ENCODE data around the gene CHST11.

Gene CHST11

GRCh38 chr12:104631867-104632266 lies 175.1 kb downstream of the CHST11 start:
- no peak for DNase-seq (ENCODE audit: low read depth)

DNA sequence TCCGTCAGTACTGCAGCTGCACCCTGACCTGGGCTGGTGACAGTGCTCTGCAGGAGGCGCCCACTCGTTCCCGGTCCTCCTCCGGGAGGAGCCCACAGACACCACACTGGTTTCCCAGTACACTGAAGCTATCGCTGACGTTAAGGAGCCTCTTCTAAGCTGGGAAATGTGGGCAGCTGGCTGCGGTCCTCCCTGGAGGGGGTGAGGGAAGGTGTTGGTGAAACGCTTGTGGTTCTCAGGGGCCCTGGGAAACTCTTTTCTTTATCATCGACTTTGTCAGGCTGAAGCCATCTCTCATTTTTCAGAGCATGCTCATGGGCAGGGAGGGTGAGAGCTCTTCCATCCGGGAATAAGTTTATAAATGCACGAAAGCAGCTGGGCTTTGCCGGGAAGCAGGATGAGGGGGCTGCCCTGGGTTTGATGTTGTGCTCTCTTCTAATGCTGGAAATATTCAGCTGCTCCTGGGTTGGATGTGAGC lies 176.0 kb downstream of the CHST11 start:
- peak; percentile 38 for DNase-seq (ENCODE audit: low read depth)

DNA sequence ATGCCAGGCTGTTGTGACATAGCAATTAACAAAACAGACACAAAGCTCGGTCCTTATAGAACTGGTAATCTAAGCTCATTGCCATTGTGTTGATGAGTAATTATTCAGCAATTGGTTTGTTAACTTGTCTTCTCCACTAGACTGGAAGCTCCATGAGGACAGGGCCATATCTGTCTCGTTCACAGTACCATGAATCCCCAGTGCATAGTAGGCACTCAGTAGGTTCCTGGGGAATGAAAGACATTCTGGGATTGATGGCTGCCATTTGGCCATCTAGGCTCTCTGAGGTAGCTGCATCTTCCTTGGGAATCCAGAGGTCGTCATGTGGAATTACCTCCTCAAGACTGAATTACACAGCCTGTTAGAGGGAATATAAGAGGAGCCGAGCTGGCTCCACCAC lies 177.3 kb downstream of the CHST11 start:
- no peak for DNase-seq (ENCODE audit: low read depth)

GRCh38 chr12:104634852-104635251 lies 178.1 kb downstream of the CHST11 start:
- no peak for DNase-seq (ENCODE audit: low read depth)

DNA sequence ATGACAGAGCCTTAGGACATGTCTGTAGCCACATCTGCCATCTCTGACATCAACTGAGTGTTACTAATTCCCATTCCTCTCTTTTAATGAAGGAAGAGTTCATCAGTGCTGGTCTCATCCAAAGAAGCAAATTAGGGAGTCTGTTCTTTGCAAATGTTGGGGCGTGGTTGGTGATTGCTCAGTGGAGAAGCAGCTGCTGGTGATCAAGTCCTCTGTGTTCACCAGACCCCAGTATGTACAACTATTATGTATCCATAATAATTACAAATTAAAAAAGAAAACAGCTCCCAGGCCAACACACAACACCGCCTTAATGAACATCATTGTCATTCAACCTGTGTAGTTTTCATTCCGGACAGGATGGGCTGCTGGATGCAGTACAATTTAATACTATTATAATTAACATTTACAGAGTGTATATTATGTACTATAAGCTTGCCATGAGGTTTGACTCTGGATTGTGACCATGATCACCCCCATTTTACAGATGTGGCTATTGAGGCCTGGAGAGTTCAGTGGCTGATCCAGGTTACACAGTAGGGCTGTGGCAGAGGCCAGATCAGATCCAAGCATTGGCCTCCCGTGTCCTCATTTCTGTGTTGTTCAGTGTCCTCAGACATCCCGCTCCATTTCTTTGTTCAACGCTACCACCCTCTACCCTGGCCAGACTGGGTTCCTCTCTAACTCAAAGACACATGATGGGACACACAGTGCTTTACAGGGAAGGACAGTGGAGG lies 179.0 kb downstream of the CHST11 start:
- DNase-seq (ENCODE audit: low read depth) = no peak

DNA sequence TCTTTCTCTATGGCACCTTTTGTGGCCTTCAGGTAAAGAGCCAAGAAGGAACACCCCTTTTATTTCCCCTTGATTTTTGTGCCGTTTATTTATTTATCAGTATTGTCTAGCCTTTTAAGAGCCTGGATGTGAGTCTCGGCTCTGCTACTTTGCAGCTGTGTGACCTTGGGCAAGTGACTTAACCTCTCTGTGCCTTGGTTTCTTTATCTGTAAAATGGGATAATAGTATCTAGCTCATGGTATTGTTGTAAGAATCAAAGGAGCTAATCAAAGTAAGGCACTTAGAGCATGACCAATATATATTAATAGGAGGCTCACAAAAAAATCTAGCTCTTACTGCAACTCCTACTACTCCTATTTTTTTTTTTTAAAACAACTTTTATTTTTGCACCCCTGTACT lies 179.7 kb downstream of the CHST11 start:
- no peak for DNase-seq (ENCODE audit: low read depth)

- no peak for DNase-seq (ENCODE audit: low read depth)
Measured at GRCh38 chr12:104637604-104638003, 180.9 kb downstream of the CHST11 start.

DNA sequence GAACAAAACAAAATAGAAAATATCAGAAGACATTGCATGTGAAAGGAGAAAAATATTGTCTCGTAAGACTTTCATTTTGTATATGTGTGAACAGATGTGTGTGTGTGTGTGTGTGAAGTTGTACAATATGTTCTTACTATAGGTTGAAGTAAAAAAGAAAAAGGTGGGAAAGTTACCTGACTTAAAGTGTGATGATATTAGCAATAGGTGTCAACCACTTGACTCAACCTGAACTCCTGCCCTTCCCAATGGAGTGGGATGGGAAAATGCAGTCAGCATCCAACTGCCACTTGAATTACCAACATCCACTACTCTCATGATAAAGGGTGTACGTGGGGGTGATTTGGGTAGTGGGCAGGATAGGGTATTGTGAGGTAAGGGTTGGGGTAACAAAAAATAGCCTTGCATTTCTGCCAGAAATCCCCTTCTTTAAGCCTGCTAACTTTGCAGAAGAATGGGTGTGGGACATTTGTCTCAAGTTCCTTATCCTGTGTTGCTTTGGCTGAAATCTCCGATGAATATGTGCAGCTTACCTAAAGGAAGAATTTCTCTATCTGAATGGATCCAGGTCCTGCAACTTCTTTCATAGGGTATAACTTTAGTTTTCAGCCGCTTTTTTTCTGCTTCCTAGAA lies 181.6 kb downstream of the CHST11 start:
- DNase-seq (ENCODE audit: low read depth) = no peak

DNA sequence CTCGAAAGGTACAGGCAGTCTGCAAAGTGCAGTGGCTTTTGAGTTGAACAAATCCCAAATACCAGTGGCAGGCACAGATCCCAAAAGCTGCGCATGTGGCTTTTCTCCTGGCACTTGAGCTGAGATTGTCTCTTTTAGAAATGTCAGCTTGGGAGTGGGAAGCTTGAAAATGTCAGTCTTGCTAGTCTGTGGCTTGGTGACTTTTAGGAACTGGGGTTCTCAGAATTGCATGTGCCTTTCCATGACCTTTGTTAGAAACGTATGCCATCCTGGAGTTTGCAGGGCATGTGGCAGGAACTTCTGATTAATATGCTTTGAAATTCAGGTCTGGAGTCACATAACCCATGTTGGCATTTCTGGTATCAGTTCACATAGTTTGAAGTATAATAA lies 182.1 kb downstream of the CHST11 start:
- no peak for DNase-seq (ENCODE audit: low read depth)

GRCh38 chr12:104640956-104641355 lies 184.2 kb downstream of the CHST11 start:
- no peak for DNase-seq (ENCODE audit: low read depth)

DNA sequence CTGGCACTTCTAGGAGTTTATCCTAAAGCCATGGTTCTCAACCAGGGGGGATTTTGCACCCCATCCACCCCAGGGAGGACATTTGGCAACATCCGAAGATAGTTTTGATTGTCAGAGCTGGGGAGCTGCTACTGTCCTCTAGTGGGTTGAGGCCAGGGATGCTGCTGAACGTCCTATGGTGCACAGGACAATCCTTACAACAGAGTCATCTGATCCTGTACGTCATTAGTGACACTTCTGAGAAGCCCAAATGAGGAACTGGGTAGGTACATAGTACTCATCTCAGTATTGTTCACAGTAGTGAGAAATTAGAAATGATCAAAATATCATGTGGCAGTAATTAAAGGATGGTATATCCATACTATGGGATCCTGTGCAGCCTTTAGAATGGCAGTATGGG lies 185.1 kb downstream of the CHST11 start:
- no peak for DNase-seq (ENCODE audit: low read depth)

DNA sequence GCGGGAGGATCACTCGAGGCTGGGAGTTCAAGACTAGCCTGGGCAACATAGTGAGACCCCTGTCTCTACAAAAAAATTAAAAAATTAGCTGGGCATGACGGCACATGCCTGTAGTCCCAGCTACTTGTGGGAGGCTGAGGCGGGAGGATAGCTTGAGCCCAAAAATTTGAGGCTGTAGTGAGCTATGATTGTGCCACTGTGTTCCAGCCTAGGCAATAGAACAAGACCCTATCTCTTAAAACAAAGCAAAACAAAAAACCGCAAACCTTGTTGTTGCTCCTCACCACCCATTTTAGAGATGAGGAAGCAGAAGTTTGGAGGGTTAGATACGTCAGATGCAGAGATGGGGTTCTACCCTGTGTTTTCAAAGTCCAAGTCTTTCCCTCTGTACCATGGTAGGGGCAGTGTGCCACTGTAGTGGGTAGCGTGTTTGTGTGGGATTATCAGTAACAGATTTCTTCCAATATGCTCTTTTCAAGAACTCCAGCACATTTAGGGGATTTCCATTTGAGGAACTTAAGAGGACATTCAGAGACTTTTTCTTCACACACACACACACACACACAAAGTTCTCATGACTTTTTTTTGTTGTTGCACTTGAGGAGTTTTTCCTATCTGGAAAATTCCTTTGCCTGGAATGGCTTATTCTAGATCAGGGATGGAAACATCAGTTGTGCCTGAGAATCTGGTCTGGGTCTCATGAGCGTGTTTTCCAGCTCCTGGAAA lies 186.5 kb downstream of the CHST11 start:
- DNase-seq (ENCODE audit: low read depth) = no peak

- DNase-seq (ENCODE audit: low read depth) = no peak
Measured at GRCh38 chr12:104643819-104644669, 187.3 kb downstream of the CHST11 start.

- no peak for DNase-seq (ENCODE audit: low read depth)
Measured at GRCh38 chr12:104648756-104649155, 192.0 kb downstream of the CHST11 start.

GRCh38 chr12:104649217-104649824 lies 192.6 kb downstream of the CHST11 start:
- DNase-seq (ENCODE audit: low read depth) = no peak

DNA sequence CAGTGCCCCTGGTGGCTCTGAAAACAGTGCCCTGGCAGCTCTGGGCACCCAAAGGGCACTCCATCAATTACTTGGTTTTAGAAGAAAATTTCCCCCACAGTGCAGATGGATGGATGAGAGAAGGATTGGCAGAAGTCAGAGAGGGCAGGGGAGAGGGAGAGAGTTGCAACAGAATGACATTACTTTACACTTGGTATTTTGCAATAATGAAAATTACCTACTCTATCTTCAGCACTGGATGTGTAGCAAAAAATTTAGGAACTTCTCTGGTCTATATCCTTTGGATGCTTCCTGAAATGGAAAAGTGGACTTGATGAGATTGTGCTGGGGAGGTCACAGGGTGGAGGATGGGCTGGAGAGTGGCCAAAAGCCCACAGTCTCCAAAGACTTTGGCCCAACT lies 193.2 kb downstream of the CHST11 start:
- DNase-seq (ENCODE audit: low read depth) = no peak

DNA sequence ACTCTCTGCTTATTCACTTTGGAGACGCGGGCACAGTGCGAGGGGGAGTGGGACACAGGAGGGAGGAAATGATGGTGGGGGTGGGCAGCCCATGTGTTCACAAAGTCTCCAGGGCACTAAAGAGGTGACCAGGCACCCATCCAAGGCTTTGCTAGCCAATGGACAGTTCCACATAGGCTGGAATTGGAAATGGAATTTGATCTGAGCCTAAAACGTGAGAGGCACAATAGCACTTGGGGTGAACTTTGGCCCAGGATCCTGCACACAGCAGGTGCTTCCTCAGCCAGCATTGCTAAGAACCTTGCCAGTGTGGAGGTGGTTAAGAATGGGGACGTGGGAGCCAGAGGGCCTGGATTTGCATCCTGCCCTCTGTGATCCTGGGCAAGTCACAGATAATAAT lies 193.8 kb downstream of the CHST11 start:
- no peak for DNase-seq (ENCODE audit: low read depth)

- DNase-seq (ENCODE audit: low read depth) = no peak
Measured at GRCh38 chr12:104651811-104652210, 195.1 kb downstream of the CHST11 start.

DNA sequence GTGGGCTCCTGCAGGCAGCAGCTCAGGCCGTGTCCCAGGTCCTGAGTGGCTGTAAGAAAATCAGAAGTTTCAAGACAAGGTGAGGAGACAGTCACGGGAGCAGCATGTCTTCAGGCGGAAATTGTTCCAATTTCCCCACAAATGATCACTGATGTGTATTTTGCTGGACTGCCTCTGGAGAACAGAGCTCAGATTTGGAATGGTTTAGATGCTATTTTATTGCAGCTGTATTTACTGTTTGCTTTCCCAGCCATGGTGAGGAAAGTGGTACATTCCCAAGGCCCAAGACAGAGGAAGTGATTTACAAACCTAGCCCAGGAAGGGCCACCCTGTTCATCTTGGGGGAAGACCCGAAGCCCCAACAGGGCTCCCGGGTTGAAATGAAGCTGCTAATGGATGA lies 195.6 kb downstream of the CHST11 start:
- DNase-seq (ENCODE audit: low read depth) = no peak

DNA sequence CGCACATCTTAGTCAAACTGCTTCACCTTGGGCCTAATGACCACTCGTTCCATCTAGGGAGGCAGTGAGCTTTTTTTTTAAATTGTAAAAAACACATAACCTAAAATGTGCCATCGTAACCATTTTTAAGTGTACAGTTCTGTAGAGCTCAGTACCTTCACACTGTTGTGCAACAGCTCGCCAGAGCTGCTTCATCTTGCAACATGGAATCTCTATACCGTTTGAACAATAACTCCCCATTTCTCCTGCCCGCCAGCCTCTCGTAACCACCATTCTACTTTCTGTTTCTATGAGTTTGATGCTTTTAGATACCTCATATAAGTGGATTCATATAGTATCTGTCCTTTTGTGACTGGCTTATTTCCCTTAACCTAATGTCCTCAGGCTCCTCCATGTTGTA lies 196.2 kb downstream of the CHST11 start:
- DNase-seq (ENCODE audit: low read depth) = no peak

GRCh38 chr12:104653730-104654664 lies 197.2 kb downstream of the CHST11 start:
- DNase-seq (ENCODE audit: low read depth) = no peak

Data from EH (cell line).